ENCODE results near the gene ATP2B1.

DNA sequence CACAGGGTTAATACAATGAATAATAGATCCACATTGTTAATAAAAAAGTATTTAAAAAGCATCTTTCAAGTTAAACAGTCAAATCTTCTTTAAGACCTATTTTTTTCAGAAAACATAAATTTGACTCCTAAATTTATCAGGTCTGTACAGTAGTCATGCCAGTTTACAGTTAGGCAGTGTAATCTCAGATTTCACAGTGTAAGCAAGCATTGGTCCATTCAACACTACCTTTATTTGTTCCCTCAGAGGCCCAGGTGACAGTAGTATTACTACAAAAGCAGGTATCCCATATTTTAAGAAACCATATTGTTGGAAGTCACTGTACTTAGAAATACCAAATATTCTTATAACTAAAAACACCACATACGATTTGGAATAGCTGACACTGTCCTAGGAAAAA lies 6.1 kb downstream of the ATP2B1 start:
- TF ChIP-seq, protein P1, sequence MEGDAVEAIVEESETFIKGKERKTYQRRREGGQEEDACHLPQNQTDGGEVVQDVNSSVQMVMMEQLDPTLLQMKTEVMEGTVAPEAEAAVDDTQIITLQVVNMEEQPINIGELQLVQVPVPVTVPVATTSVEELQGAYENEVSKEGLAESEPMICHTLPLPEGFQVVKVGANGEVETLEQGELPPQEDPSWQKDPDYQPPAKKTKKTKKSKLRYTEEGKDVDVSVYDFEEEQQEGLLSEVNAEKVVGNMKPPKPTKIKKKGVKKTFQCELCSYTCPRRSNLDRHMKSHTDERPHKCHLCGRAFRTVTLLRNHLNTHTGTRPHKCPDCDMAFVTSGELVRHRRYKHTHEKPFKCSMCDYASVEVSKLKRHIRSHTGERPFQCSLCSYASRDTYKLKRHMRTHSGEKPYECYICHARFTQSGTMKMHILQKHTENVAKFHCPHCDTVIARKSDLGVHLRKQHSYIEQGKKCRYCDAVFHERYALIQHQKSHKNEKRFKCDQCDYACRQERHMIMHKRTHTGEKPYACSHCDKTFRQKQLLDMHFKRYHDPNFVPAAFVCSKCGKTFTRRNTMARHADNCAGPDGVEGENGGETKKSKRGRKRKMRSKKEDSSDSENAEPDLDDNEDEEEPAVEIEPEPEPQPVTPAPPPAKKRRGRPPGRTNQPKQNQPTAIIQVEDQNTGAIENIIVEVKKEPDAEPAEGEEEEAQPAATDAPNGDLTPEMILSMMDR (conservative IDR thresholded peaks at IDR 0.05; ENCODE audit: low read length) = no peak
- no peak for TF ChIP-seq EZH2phosphoT487 (IDR thresholded peaks at IDR 0.05; ENCODE audit: borderline replicate concordance)
